OCI-LY3 (cell line): Measurements from ENCODE around the gene CYCS.
"Not testable (repeated sequence)": the region's sequence is repeated elsewhere in the genome, so short reads cannot be mapped to it uniquely, and the experiment has no call there.

Experiments used
- CTCF ChIP-seq: fragments of 200-600, 300-600 bp; sonication (generic); IDR thresholded peaks from 2 replicates; pipeline ENCODE4 v1.5.1; 2014; ENCODE audit warnings: antibody characterized with exemption, low read length, low read depth
- EZH2phosphoT487 ChIP-seq: fragments of 200-600 bp; shearing (Covaris generic); IDR thresholded peaks from 2 replicates; pipeline ENCODE4 v1.6.1; 2018; ENCODE audit warnings: antibody characterized with exemption, mixed run types, low read depth

DNA sequence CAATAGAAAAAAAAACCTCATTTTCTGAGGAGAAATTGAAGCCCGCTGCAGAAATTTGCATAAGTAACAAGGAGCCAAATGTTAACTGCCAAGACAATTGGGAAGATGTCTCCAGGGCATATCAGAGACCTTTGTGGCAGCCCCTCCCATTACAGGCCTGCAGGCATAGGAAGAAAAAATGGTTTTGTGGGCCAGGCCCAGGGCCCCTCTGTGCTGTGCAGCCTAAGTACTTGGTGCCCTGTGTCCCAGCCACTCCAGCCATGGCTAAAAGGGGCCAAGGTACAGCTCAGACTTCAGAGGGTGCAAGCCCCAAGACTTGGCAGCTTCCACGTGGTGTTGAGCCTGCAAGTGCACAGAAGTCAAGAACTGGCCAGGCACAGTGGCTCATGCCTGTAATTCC, 14.5 kb downstream of the CYCS start:
- TF ChIP-seq CTCF, EZH2phosphoT487: not testable (repeated sequence)
